Keratinocyte (primary cell): ENCODE measurements around the gene CTTNBP2NL. TPM values are rescaled to one million over a fixed set of nuclear protein-coding genes. Genes with fewer than 3 reads are reported as not detected.

Experiments
- DNase-seq: peaks from one replicate; pipeline ENCODE4 v3.0.0-alpha.2; 2011; ENCODE audit warnings: low read depth, missing footprints, low spot score
- FAIRE-seq: peaks from 2 replicates; lab custom pipeline; 2011; peaks lifted over from hg19 to GRCh38; lab: Jason Lieb, UNC
- H2AFZ ChIP-seq: 2 replicates; pipeline ENCODE4 v1.6.0; 2012; ENCODE audit warnings: low read length, control low read depth, inconsistent platforms; ENCODE audit not compliant: control insufficient read depth
- H3K27ac ChIP-seq: 2 replicates; pipeline ENCODE4 v1.5.1; 2011; ENCODE audit warnings: low read length; ENCODE audit not compliant: control insufficient read depth, insufficient read depth
- H3K27me3 ChIP-seq: 3 replicates; pipeline ENCODE4 v1.6.0; 2011; ENCODE audit warnings: low read length; ENCODE audit not compliant: control insufficient read depth, insufficient read depth; ENCODE audit errors: extremely low read depth
- H3K36me3 ChIP-seq, 2 experiments: 2 replicates in 1 of 2; 3 replicates in 1 of 2; pipeline ENCODE4 v1.5.1; 2011; ENCODE audit warnings: low read length in 2 of 2, mild to moderate bottlenecking in 1 of 2; ENCODE audit not compliant: control insufficient read depth in 2 of 2, insufficient read depth in 2 of 2; ENCODE audit errors: extremely low read depth in 1 of 2
- H3K4me1 ChIP-seq: 3 replicates; pipeline ENCODE4 v1.5.1; 2011; ENCODE audit warnings: low read length; ENCODE audit not compliant: control insufficient read depth, insufficient read depth; ENCODE audit errors: extremely low read depth
- H3K4me2 ChIP-seq: 3 replicates; pipeline ENCODE4 v1.6.0; 2011; ENCODE audit warnings: low read depth, low read length; ENCODE audit not compliant: control insufficient read depth, insufficient read depth; ENCODE audit errors: extremely low read depth
- H3K4me3 ChIP-seq, 3 experiments: fragments of 200-600 bp in 1 of 3; sonication (generic) in 1 of 3; 2 replicates in 2 of 3; 3 replicates in 1 of 3; pipeline ENCODE4 v1.5.1; 2011 to 2016; ENCODE audit warnings: low read length in 3 of 3, mild to moderate bottlenecking in 3 of 3, control low read depth in 2 of 3, inconsistent platforms in 1 of 3, low read depth in 1 of 3, mixed read lengths in 1 of 3, mixed run types in 1 of 3, moderate library complexity in 1 of 3; ENCODE audit not compliant: control insufficient read depth in 2 of 3, insufficient read depth in 2 of 3; ENCODE audit errors: extremely low read depth in 1 of 3
- H3K79me2 ChIP-seq: 2 replicates; pipeline ENCODE4 v1.6.0; 2012; ENCODE audit warnings: low read length; ENCODE audit not compliant: control insufficient read depth, insufficient read depth
- H3K9ac ChIP-seq: 3 replicates; pipeline ENCODE4 v1.6.0; 2011; ENCODE audit warnings: low read length; ENCODE audit not compliant: control insufficient read depth, insufficient read depth; ENCODE audit errors: extremely low read depth
- H3K9me1 ChIP-seq: 3 replicates; pipeline ENCODE4 v1.6.0; 2011; ENCODE audit warnings: low read length; ENCODE audit not compliant: control insufficient read depth, insufficient read depth; ENCODE audit errors: extremely low read depth
- H3K9me3 ChIP-seq: 2 replicates; pipeline ENCODE4 v1.5.1; 2012; ENCODE audit warnings: low read depth, low read length; ENCODE audit not compliant: control insufficient read depth
- H4K20me1 ChIP-seq: 3 replicates; pipeline ENCODE4 v1.6.0; 2011; ENCODE audit warnings: low read length; ENCODE audit not compliant: control insufficient read depth, insufficient read depth; ENCODE audit errors: extremely low read depth
- CTCF ChIP-seq, 3 experiments: IDR thresholded peaks in 1 of 3; conservative IDR thresholded peaks in 1 of 3; optimal IDR thresholded peaks in 1 of 3; 2 replicates in 2 of 3; 3 replicates in 1 of 3; pipeline versions ENCODE3 to v1.5.1; 2011; ENCODE audit warnings: low read length in 3 of 3, mild to moderate bottlenecking in 3 of 3, moderate library complexity in 2 of 3, control low read depth in 1 of 3, inconsistent platforms in 1 of 3; ENCODE audit not compliant: insufficient read depth in 2 of 3; ENCODE audit errors: extremely low read depth in 1 of 3
- EZH2 ChIP-seq: IDR thresholded peaks from one replicate; pipeline ENCODE4 v1.6.1; 2012; ENCODE audit warnings: inconsistent platforms, mild to moderate bottlenecking, low read length, moderate library complexity
- dilution Hi-C: fragments of 300-500 bp; cut with MboI; formaldehyde crosslinking; loops from one replicate; pipeline ENCODE4 v1.7.0; 2020; ENCODE audit warnings: low sequenced_read_pairs; ENCODE audit not compliant: extremely low pct_ligation_motif_present
- polyA plus RNA-seq, 5 experiments: library from polyadenylated mRNA; depleted of rRNA in 3 of 5; stranded (reverse) in 3 of 5; stranded (forward) in 1 of 5; unstranded in 1 of 5; fragments of >200 nt; gene quantifications; 1 replicate in 1 of 5; 2 replicates in 3 of 5; 3 replicates in 1 of 5; pipeline versions ENCODE4 v1.2.1 to v1.2.3, GENCODE V29; 2011 to 2012; ENCODE audit warnings: missing spikeins in 2 of 5, low read depth in 1 of 5, low replicate concordance in 1 of 5
- small RNA-seq, 3 experiments: library from RNA; depleted of rRNA; stranded (forward); fragments of <200 nt; gene quantifications; one replicate each; pipeline ENCODE3, GENCODE V24; 2012; ENCODE audit warnings: low read depth in 3 of 3, low replicate concordance in 1 of 3; ENCODE audit not compliant: insufficient read length in 3 of 3

Gene CTTNBP2NL
- polyA plus RNA-seq, 1 donor (not counting 4 experiments of a cell fraction or from before 2014, with no cell fraction given), result 19.1 TPM

GRCh38 chr1:112510340-112510739, 114.3 kb downstream of the CTTNBP2NL start:
- H3K79me2 ChIP-seq, result no peaks in the 10 kb centered on the region
- no peaks in the 10 kb centered on the region for H3K9me1 ChIP-seq
- TF ChIP-seq CTCF (optimal IDR thresholded peaks at IDR 0.05 in 1 of 3, IDR thresholded peaks at IDR 0.05 in 1 of 3, conservative IDR thresholded peaks at IDR 0.05 in 1 of 3; ENCODE audit: extremely low read depth in 1 of 3, insufficient read depth in 2 of 3, low read length in 3 of 3) (no peak), EZH2 (no peak)
- no peak overlapping the region for H3K9ac ChIP-seq
- dilution Hi-C loops, result no loop called here
- H3K4me1 ChIP-seq, result peaks cover 12% of the 10 kb centered on the region
- H3K4me2 ChIP-seq, result no peak overlapping the region
- no peak for DNase-seq
- no peaks in the 10 kb centered on the region for H3K36me3 ChIP-seq
- H3K9me3 ChIP-seq, result no peaks in the 10 kb centered on the region
- no peak overlapping the region for H3K27ac ChIP-seq
- no peaks in the 10 kb centered on the region for H4K20me1 ChIP-seq
- H3K27me3 ChIP-seq, result peaks cover 29% of the 10 kb centered on the region
- no peak for FAIRE-seq
- H2AFZ ChIP-seq, result no peak overlapping the region
- no peak overlapping the region for H3K4me3 ChIP-seq

Small RNAs within 50 kb of the gene (small RNA-seq; reads per million reads assigned to genes)
- gene RF01210, result 0 reads per million in 3 experiments

Other genes with a start within 250 kb of the CTTNBP2NL start
- 0.37 to 0.51 TPM (median 0.49 TPM) in 3 replicates for gene WNT2B, start 112.8 kb downstream of the CTTNBP2NL start, polyA plus RNA-seq
- gene ST7L, start 222.9 kb downstream of the CTTNBP2NL start, polyA plus RNA-seq, result 7.7 to 13.4 TPM (median 10.3 TPM) in 3 replicates
- 151 to 239 TPM (median 221 TPM) in 3 replicates for gene CAPZA1, start 223.6 kb downstream of the CTTNBP2NL start, polyA plus RNA-seq